SK-N-SH treated with all-trans-retinoic acid at 6 μM for 48 hours (cell line): ENCODE data around the gene CLDN2.

Experiments
- ATAC-seq: fragments of 200-7000 bp; cut with Tn5 transposase; 3 replicates; pipeline ENCODE4 v1.9.1; 2020; ENCODE audit warnings: mild to moderate bottlenecking, moderate library complexity
- ARNTL ChIP-seq: fragments of 450-650 bp; formaldehyde crosslinking; IDR thresholded peaks from 2 replicates; pipeline ENCODE4 v1.5.0; 2020; ENCODE audit warnings: low read depth, mild to moderate bottlenecking, moderate library complexity, borderline replicate concordance
- BACH2 ChIP-seq: fragments of 250-450 bp; sonication (Bioruptor Pico); IDR thresholded peaks from 2 replicates; pipeline ENCODE4 v1.9.0; 2021; ENCODE audit warnings: mild to moderate bottlenecking, borderline replicate concordance
- CREB5 ChIP-seq: fragments of 250-450 bp; sonication (Bioruptor Pico); IDR thresholded peaks from 2 replicates; pipeline ENCODE4 v1.5.1; 2020; ENCODE audit warnings: low read depth, mild to moderate bottlenecking, moderate library complexity
- CSDC2 ChIP-seq: fragments of 250-450 bp; sonication (Bioruptor Pico); IDR thresholded peaks from 2 replicates; pipeline ENCODE4 v1.5.0; 2020; ENCODE audit warnings: mild to moderate bottlenecking, moderate library complexity
- CSRNP3 ChIP-seq: fragments of 250-450 bp; sonication (Bioruptor Pico); IDR thresholded peaks from 2 replicates; pipeline ENCODE4 v1.5.1; 2021; ENCODE audit warnings: mild to moderate bottlenecking, moderate library complexity
- ESRRG ChIP-seq: fragments of 250-450 bp; sonication (Bioruptor Pico); IDR thresholded peaks from 2 replicates; pipeline ENCODE4 v1.6.1; 2021; ENCODE audit warnings: mild to moderate bottlenecking
- GLIS3 ChIP-seq: fragments of 250-450 bp; sonication (Bioruptor Pico); IDR thresholded peaks from 2 replicates; pipeline ENCODE4 v1.5.0; 2020; ENCODE audit warnings: mild to moderate bottlenecking, moderate library complexity
- ISL1 ChIP-seq: fragments of 250-450 bp; sonication (Bioruptor Pico); IDR thresholded peaks from 2 replicates; pipeline ENCODE4 v2.1.2; 2022; ENCODE audit warnings: mild to moderate bottlenecking, moderate library complexity
- PATZ1 ChIP-seq: fragments of 250-450 bp; sonication (Bioruptor Pico); IDR thresholded peaks from 2 replicates; pipeline ENCODE4 v1.8.0; 2020; ENCODE audit warnings: mild to moderate bottlenecking, moderate library complexity, borderline replicate concordance
- POU6F1 ChIP-seq: fragments of 250-450 bp; sonication (Bioruptor Pico); IDR thresholded peaks from 2 replicates; pipeline ENCODE4 v1.8.0; 2021; ENCODE audit warnings: low read depth, mild to moderate bottlenecking, moderate library complexity, borderline replicate concordance
- PPARA ChIP-seq: fragments of 250-450 bp; sonication (Bioruptor Pico); IDR thresholded peaks from 2 replicates; pipeline ENCODE4 v1.5.0; 2020; ENCODE audit warnings: mild to moderate bottlenecking, borderline replicate concordance
- RARB ChIP-seq: fragments of 250-450 bp; sonication (Bioruptor Pico); IDR thresholded peaks from 2 replicates; pipeline ENCODE4 v1.8.0; 2021; ENCODE audit warnings: mild to moderate bottlenecking, moderate library complexity
- SNAI2 ChIP-seq: fragments of 250-450 bp; sonication (Bioruptor Pico); IDR thresholded peaks from 2 replicates; pipeline ENCODE4 v1.5.0; 2020; ENCODE audit warnings: mild to moderate bottlenecking, moderate library complexity
- TCF4 ChIP-seq: fragments of 250-450 bp; sonication (Bioruptor Pico); IDR thresholded peaks from 2 replicates; pipeline ENCODE4 v1.8.0; 2021; ENCODE audit warnings: mild to moderate bottlenecking, moderate library complexity, borderline replicate concordance
- TOX ChIP-seq: fragments of 250-450 bp; sonication (Bioruptor Pico); IDR thresholded peaks from 2 replicates; pipeline ENCODE4 v1.8.0; 2021; ENCODE audit warnings: mild to moderate bottlenecking, moderate library complexity, borderline replicate concordance
- TSHZ2 ChIP-seq: fragments of 250-450 bp; sonication (Bioruptor Pico); IDR thresholded peaks from 2 replicates; pipeline ENCODE4 v1.5.0; 2020; ENCODE audit warnings: mild to moderate bottlenecking, moderate library complexity
- ZC3H10 ChIP-seq: fragments of 250-450 bp; sonication (Bioruptor Pico); IDR thresholded peaks from 2 replicates; pipeline ENCODE4 v1.5.1; 2021; ENCODE audit warnings: mild to moderate bottlenecking, moderate library complexity
- ZFP3 ChIP-seq: fragments of 250-450 bp; sonication (Bioruptor Pico); IDR thresholded peaks from 2 replicates; pipeline ENCODE4 v1.5.0; 2020; ENCODE audit warnings: mild to moderate bottlenecking, moderate library complexity
- ZFP30 ChIP-seq: fragments of 450-650 bp; formaldehyde crosslinking; IDR thresholded peaks from 2 replicates; pipeline ENCODE4 v1.5.0; 2022; ENCODE audit warnings: mild to moderate bottlenecking, moderate library complexity
- ZNF565 ChIP-seq: fragments of 450-650 bp; formaldehyde crosslinking; conservative IDR thresholded peaks from 2 replicates; pipeline ENCODE4 v1.5.0; 2020; ENCODE audit warnings: low read depth, mild to moderate bottlenecking, moderate library complexity
- ZNF70 ChIP-seq: fragments of 450-650 bp; formaldehyde crosslinking; IDR thresholded peaks from 2 replicates; pipeline ENCODE4 v1.5.0; 2020; ENCODE audit warnings: mild to moderate bottlenecking, moderate library complexity
- ZNF8 ChIP-seq: fragments of 450-650 bp; formaldehyde crosslinking; IDR thresholded peaks from 2 replicates; pipeline ENCODE4 v1.5.0; 2020; ENCODE audit warnings: mild to moderate bottlenecking, moderate library complexity

CLDN2 gene

GRCh38 chrX:106957856-106958255 is 37.7 kb downstream of the CLDN2 start:
- no peak; the same call in 2 of the 3 replicates for ATAC-seq
- no peak for TF ChIP-seq ZFP30 (CRISPR knock-in tag)
- TF ChIP-seq TSHZ2 (CRISPR knock-in tag) = no peak
- no peak for TF ChIP-seq POU6F1
- no peak for TF ChIP-seq PATZ1
- no peak for TF ChIP-seq BACH2 (CRISPR knock-in tag)
- TF ChIP-seq ARNTL (CRISPR knock-in tag) = no peak
- no peak for TF ChIP-seq PPARA (CRISPR knock-in tag)
- TF ChIP-seq ZNF565 (CRISPR knock-in tag) = no peak
- TF ChIP-seq TCF4 (CRISPR knock-in tag) = no peak
- TF ChIP-seq RARB (CRISPR knock-in tag) = no peak
- no peak for TF ChIP-seq CSDC2 (CRISPR knock-in tag)
- no peak for TF ChIP-seq SNAI2 (CRISPR knock-in tag)
- no peak for TF ChIP-seq ZNF70 (CRISPR knock-in tag)
- TF ChIP-seq GLIS3 (CRISPR knock-in tag) = no peak
- TF ChIP-seq ESRRG (CRISPR knock-in tag) = no peak

GRCh38 chrX:106959901-106960300 is 39.7 kb downstream of the CLDN2 start:
- ATAC-seq = peak; percentile 81
- TF ChIP-seq ZNF565 (CRISPR knock-in tag) (no peak), ZFP3 (no peak), ESRRG (CRISPR knock-in tag) (no peak), CSDC2 (CRISPR knock-in tag) (no peak), PPARA (CRISPR knock-in tag) (no peak), ZNF70 (CRISPR knock-in tag) (no peak), CREB5 (CRISPR knock-in tag) (no peak), GLIS3 (CRISPR knock-in tag) (no peak), TOX (CRISPR knock-in tag) (no peak), RARB (CRISPR knock-in tag) (no peak), TCF4 (CRISPR knock-in tag) (no peak), BACH2 (CRISPR knock-in tag) (no peak), ZFP30 (CRISPR knock-in tag) (no peak), ZNF8 (no peak), ARNTL (CRISPR knock-in tag) (no peak), ZC3H10 (CRISPR knock-in tag) (no peak), ISL1 (CRISPR knock-in tag) (no peak), CSRNP3 (no peak), POU6F1 (no peak), PATZ1 (no peak)
- TF ChIP-seq, all 23 proteins: peak for 0
